Activated CD4-positive, alpha-beta T cell treated with anti-CD3 and anti-CD28 coated beads for 48 hours (primary cell): ENCODE measurements around the gene NKAIN1.
"Not testable (repeated sequence)": the region's sequence is repeated elsewhere in the genome, so short reads cannot be mapped to it uniquely, and the experiment has no call there.

ENCODE experiments used
- DNase-seq: peaks from one replicate; pipeline ENCODE4 v3.0.0-alpha.2; 2020

The NKAIN1 gene

GRCh38 chr1:31231802-31232201 lies 7.9 kb downstream of the NKAIN1 start:
- no peak for DNase-seq

GRCh38 chr1:31230378-31230777 lies 9.3 kb downstream of the NKAIN1 start:
- no peak for DNase-seq

GRCh38 chr1:31228986-31229385 lies 10.7 kb downstream of the NKAIN1 start:
- DNase-seq = no peak

- DNase-seq = no peak
Measured at GRCh38 chr1:31227891-31228568, 11.7 kb downstream of the NKAIN1 start.

- no peak for DNase-seq
Measured at GRCh38 chr1:31224068-31224467, 15.6 kb downstream of the NKAIN1 start.

- DNase-seq = no peak
Measured at GRCh38 chr1:31222176-31222575, 17.5 kb downstream of the NKAIN1 start.

GRCh38 chr1:31221072-31221471 lies 18.6 kb downstream of the NKAIN1 start:
- DNase-seq = no peak

- no peak for DNase-seq
Measured at GRCh38 chr1:31219489-31219888, 20.2 kb downstream of the NKAIN1 start.

GRCh38 chr1:31218705-31219104 lies 21.0 kb downstream of the NKAIN1 start:
- DNase-seq = no peak

- no peak for DNase-seq
Measured at GRCh38 chr1:31216016-31216415, 23.7 kb downstream of the NKAIN1 start.

- no peak for DNase-seq
Measured at GRCh38 chr1:31215065-31215570, 24.6 kb downstream of the NKAIN1 start.

- no peak for DNase-seq
Measured at GRCh38 chr1:31214316-31215064, 25.2 kb downstream of the NKAIN1 start.

GRCh38 chr1:31208361-31208945 lies 31.2 kb downstream of the NKAIN1 start:
- DNase-seq = no peak

- no peak for DNase-seq
Measured at GRCh38 chr1:31207569-31207968, 32.1 kb downstream of the NKAIN1 start.

GRCh38 chr1:31207046-31207445 lies 32.6 kb downstream of the NKAIN1 start:
- no peak for DNase-seq

GRCh38 chr1:31203215-31203614 lies 36.5 kb downstream of the NKAIN1 start:
- no peak for DNase-seq

- no peak for DNase-seq
Measured at GRCh38 chr1:31201931-31202360, 37.7 kb downstream of the NKAIN1 start.

GRCh38 chr1:31199949-31200348 lies 39.7 kb downstream of the NKAIN1 start:
- no peak for DNase-seq

GRCh38 chr1:31199236-31199790 lies 40.4 kb downstream of the NKAIN1 start:
- DNase-seq = no peak

- no peak for DNase-seq
Measured at GRCh38 chr1:31198600-31198999, 41.1 kb downstream of the NKAIN1 start.

GRCh38 chr1:31198150-31198549 lies 41.5 kb downstream of the NKAIN1 start:
- DNase-seq = no peak

GRCh38 chr1:31196685-31197084 lies 43.0 kb downstream of the NKAIN1 start:
- no peak for DNase-seq

GRCh38 chr1:31195267-31195666 lies 44.4 kb downstream of the NKAIN1 start:
- not testable (repeated sequence) for DNase-seq

- no peak for DNase-seq
Measured at GRCh38 chr1:31193729-31194128, 46.0 kb downstream of the NKAIN1 start.
